B cell (primary cell): ENCODE data around the gene PAK6. TPM values are rescaled to one million over a fixed set of nuclear protein-coding genes. Genes with fewer than 3 reads are reported as not detected.

Experiments used
- ATAC-seq: fragments of 200-7000 bp; cut with Tn5 transposase; one replicate; pipeline ENCODE4 v1.10.0; 2021; ENCODE audit warnings: low read depth, mild to moderate bottlenecking, moderate number of reproducible peaks, moderate library complexity
- CTCF ChIA-PET: fragments of 350-600 bp; sonication (Branson Sonifier 250); formaldehyde crosslinking; loops from one replicate; lab custom pipeline; 2021; ENCODE audit warnings: antibody characterized with exemption, inconsistent platforms; lab: Charles Lee
- POLR2A ChIA-PET: fragments of 350-600 bp; sonication (Branson Sonifier 250); formaldehyde crosslinking; loops from one replicate; lab custom pipeline; 2021; ENCODE audit warnings: antibody characterized with exemption; lab: Charles Lee
- DNase-seq: peaks from one replicate; pipeline ENCODE4 v3.0.0; 2013
- H2AFZ ChIP-seq: 2 replicates; pipeline ENCODE4 v1.6.1; 2012; ENCODE audit warnings: mild to moderate bottlenecking, low read depth, low read length; ENCODE audit not compliant: insufficient read depth, poor library complexity, severe bottlenecking
- H3K27ac ChIP-seq, 2 donors: 1 replicate in 1 of 2; 2 replicates in 1 of 2; pipeline ENCODE4 v1.5.1; 2012 to 2013; ENCODE audit warnings: low read length in 2 of 2, mild to moderate bottlenecking in 2 of 2, moderate library complexity in 1 of 2
- H3K27me3 ChIP-seq, 4 experiments: fragments of 200-600 bp in 1 of 4; sonication (generic) in 1 of 4; replicated peaks in 1 of 4; 1 replicate in 2 of 4; 2 replicates in 2 of 4; pipeline versions ENCODE4 v1.6.1 to v1.7.0; 2013 to 2016; ENCODE audit warnings: low read length in 3 of 4, mild to moderate bottlenecking in 2 of 4, mixed read lengths in 1 of 4, moderate library complexity in 1 of 4; ENCODE audit not compliant: insufficient read depth in 4 of 4, control insufficient read depth in 3 of 4; ENCODE audit errors: control extremely low read depth in 1 of 4
- H3K36me3 ChIP-seq, 2 experiments: replicated peaks in 1 of 2; 1 replicate in 1 of 2; 2 replicates in 1 of 2; pipeline versions ENCODE4 v1.6.1 to v1.7.1; 2013; ENCODE audit warnings: low read length in 1 of 2; ENCODE audit not compliant: insufficient read depth in 2 of 2, control insufficient read depth in 1 of 2; ENCODE audit errors: control extremely low read depth in 1 of 2, extremely low read depth in 1 of 2
- H3K4me1 ChIP-seq, 2 donors: fragments of 200-600 bp in 1 of 2; sonication (generic) in 1 of 2; 1 replicate in 1 of 2; 2 replicates in 1 of 2; pipeline versions ENCODE4 v1.5.1 to v1.6.1; 2013 to 2017; ENCODE audit warnings: low read length in 2 of 2; ENCODE audit not compliant: control insufficient read depth in 2 of 2, insufficient read depth in 2 of 2
- H3K4me2 ChIP-seq: replicated peaks from 2 replicates; pipeline ENCODE3; 2012; ENCODE audit warnings: mild to moderate bottlenecking, low read depth, low read length; ENCODE audit not compliant: poor library complexity, severe bottlenecking
- H3K4me3 ChIP-seq, 5 experiments: fragments of 200-600 bp in 1 of 5; sonication (generic) in 1 of 5; 1 replicate in 3 of 5; 2 replicates in 2 of 5; pipeline versions ENCODE4 v1.5.1 to v1.7.0; 2011 to 2016; ENCODE audit warnings: low read length in 4 of 5, mild to moderate bottlenecking in 4 of 5, low read depth in 2 of 5, control low read depth in 1 of 5, moderate library complexity in 1 of 5; ENCODE audit not compliant: insufficient read depth in 1 of 5; ENCODE audit errors: control extremely low read depth in 1 of 5, extremely low read depth in 1 of 5
- H3K79me2 ChIP-seq: fragments of 200-600 bp; sonication (generic); one replicate; pipeline ENCODE4 v1.6.0; 2016; ENCODE audit warnings: low read length; ENCODE audit not compliant: control insufficient read depth, insufficient read depth
- H3K9ac ChIP-seq: fragments of 200-600 bp; sonication (generic); 2 replicates; pipeline ENCODE4 v1.6.1; 2017; ENCODE audit warnings: mild to moderate bottlenecking, low read length, moderate library complexity
- H3K9me3 ChIP-seq, 3 donors: one replicate each; pipeline versions ENCODE4 v1.6.1 to v1.7.1; 2013; ENCODE audit warnings: low read length in 2 of 3; ENCODE audit not compliant: control insufficient read depth in 2 of 3, insufficient read depth in 1 of 3; ENCODE audit errors: control extremely low read depth in 1 of 3
- H4K20me1 ChIP-seq: 2 replicates; pipeline ENCODE4 v1.6.0; 2012; ENCODE audit warnings: mild to moderate bottlenecking, low read length; ENCODE audit not compliant: insufficient read depth, control insufficient read depth, poor library complexity, severe bottlenecking
- H3K27ac Mint-ChIP-seq: one replicate; pipeline ENCODE4 v1.8.0; 2021; ENCODE audit warnings: mixed read lengths
- H3K27me3 Mint-ChIP-seq: one replicate; pipeline ENCODE4 v1.8.0; 2021; ENCODE audit warnings: mixed read lengths
- H3K4me1 Mint-ChIP-seq: one replicate; pipeline ENCODE4 v1.8.0; 2021; ENCODE audit warnings: mixed read lengths
- H3K4me3 Mint-ChIP-seq: one replicate; pipeline ENCODE4 v1.8.0; 2021; ENCODE audit warnings: mixed read lengths
- H3K9me3 Mint-ChIP-seq: one replicate; pipeline ENCODE4 v1.8.0; 2022; ENCODE audit warnings: mixed read lengths; ENCODE audit not compliant: insufficient read depth
- CTCF ChIP-seq: fragments of 200-600 bp; IDR thresholded peaks from one replicate; pipeline ENCODE4 v1.8.0; 2022; ENCODE audit warnings: antibody characterized with exemption, mild to moderate bottlenecking
- EZH2 ChIP-seq: IDR thresholded peaks from 2 replicates; pipeline ENCODE4 v1.6.1; 2012; ENCODE audit warnings: borderline replicate concordance, low read depth, mild to moderate bottlenecking, moderate library complexity, low read length; ENCODE audit not compliant: insufficient read depth, poor library complexity, severe bottlenecking
- WGBS: methylation state at CpG from one replicate; pipeline ENCODE4 v1.1.5; 2013; ENCODE audit warnings: missing lambda C conversion rate; ENCODE audit not compliant: insufficient coverage; 5-methylcytosine and 5-hydroxymethylcytosine counted together
- intact Hi-C: fragments of 100-400 bp; cut with micrococcal nuclease; formaldehyde crosslinking; loops from one replicate; pipeline ENCODE4 v1.10.0; 2022
- polyA plus RNA-seq: library from polyadenylated mRNA; depleted of rRNA; stranded (reverse); fragments of >200 nt; gene quantifications from 2 replicates; pipeline ENCODE4 v1.2.3, GENCODE V29; 2012
- total RNA-seq, 2 donors: library from RNA; stranded (reverse); fragments of 120-200 nt in 1 of 2; gene quantifications; 1 replicate in 1 of 2; 2 replicates in 1 of 2; pipeline versions ENCODE4 v1.2.3 to v1.2.4, GENCODE V29; 2013 to 2022

PAK6 gene
- total and polyA plus RNA-seq, 2 donors (not counting 1 experiment from before 2014, with no cell fraction given): 0.45 to 1.2 TPM

- Histone ChIP-seq H3K27ac (no peak overlapping the region), H3K4me2 (no peak overlapping the region), H3K4me3 (no peak overlapping the region), H3K9ac (no peak overlapping the region), H4K20me1 (no peaks in the 10 kb centered on the region), H3K79me2 (no peaks in the 10 kb centered on the region), H3K36me3 (no peaks in the 10 kb centered on the region), H3K27me3 (no peaks in the 10 kb centered on the region), H3K9me3 (no peaks in the 10 kb centered on the region), H3K4me1 (no peaks in the 10 kb centered on the region), H2AFZ (no peak overlapping the region)
- ATAC-seq: no peak
- H3K27me3 Mint-ChIP-seq: no peaks in the 10 kb centered on the region
- 68% methylated on average over 4 of the region's 4 CpGs for WGBS
- DNase-seq: no peak
- no peaks in the 10 kb centered on the region for H3K4me1 Mint-ChIP-seq
- intact Hi-C loops: no loop called here
- H3K4me3 Mint-ChIP-seq: no peak overlapping the region
- H3K9me3 Mint-ChIP-seq: no peaks in the 10 kb centered on the region
- no peak overlapping the region for H3K27ac Mint-ChIP-seq
- TF ChIP-seq EZH2 (no peak), CTCF (no peak)
- CTCF ChIA-PET: interaction anchor here (0.8 to 3.3 kb wide), 3 partner anchors 12 to 50 kb away, joined by 3 to 18 read pairs (median 4); partner anchors contain the start of gene PLCB2
- POLR2A ChIA-PET: no interaction called here
Measured at GRCh38 chr15:40267670-40268069, 28.8 kb downstream of the PAK6 start.

- Histone ChIP-seq H3K27me3 (no peaks in the 10 kb centered on the region), H3K36me3 (no peaks in the 10 kb centered on the region), H4K20me1 (no peaks in the 10 kb centered on the region), H3K4me1 (no peaks in the 10 kb centered on the region), H3K27ac (no peak overlapping the region), H3K4me3 (no peak overlapping the region), H3K9me3 (no peaks in the 10 kb centered on the region), H2AFZ (no peak overlapping the region), H3K4me2 (no peak overlapping the region), H3K9ac (no peak overlapping the region), H3K79me2 (no peaks in the 10 kb centered on the region)
- POLR2A ChIA-PET: no interaction called here
- peaks cover under 1% of the 10 kb centered on the region for H3K27me3 Mint-ChIP-seq
- DNase-seq (no peak), ATAC-seq (no peak)
- no peaks in the 10 kb centered on the region for H3K9me3 Mint-ChIP-seq
- H3K4me3 Mint-ChIP-seq: no peak overlapping the region
- CTCF ChIA-PET: interaction anchor here (1.0 to 12.3 kb wide), 6 partner anchors 8 to 232 kb away, joined by 3 to 350 read pairs (median 11); partner anchors contain the start of gene SRP14
- 93% methylated on average over 4 of the region's 4 CpGs for WGBS
- intact Hi-C loops: no loop called here
- H3K4me1 Mint-ChIP-seq: peaks cover 1% of the 10 kb centered on the region
- H3K27ac Mint-ChIP-seq: no peak overlapping the region
- no peak for TF ChIP-seq EZH2
- TF ChIP-seq CTCF: no peak
Measured at GRCh38 chr15:40269604-40270003, 30.7 kb downstream of the PAK6 start.
